ENCODE measurements around the gene TCEANC2.
A peak's percentile ranks its signal among the peaks of the same experiment; 100 is the strongest.
"Not testable (repeated sequence)": the region's sequence is repeated elsewhere in the genome, so short reads cannot be mapped to it uniquely, and the experiment has no call there.

TCEANC2 gene

DNA sequence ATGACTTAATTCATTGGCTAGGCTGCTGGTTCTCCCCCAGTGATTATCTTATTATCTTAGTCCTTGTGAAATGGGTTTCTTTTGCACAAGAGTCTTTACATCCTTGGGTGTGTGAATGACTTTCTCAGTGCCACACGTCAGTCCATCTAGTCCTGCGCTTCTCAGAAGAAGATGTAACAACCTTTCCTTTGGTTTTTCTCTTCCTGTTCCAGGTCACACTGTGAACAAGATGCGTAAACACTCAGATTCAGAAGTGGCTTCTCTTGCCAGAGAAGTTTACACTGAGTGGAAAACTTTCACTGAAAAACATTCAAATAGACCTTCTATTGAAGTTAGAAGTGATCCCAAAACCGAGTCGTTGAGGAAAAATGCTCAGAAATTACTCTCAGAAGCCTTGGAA is 35.0 kb downstream of the TCEANC2 start:
- DNase-seq, result no peak

DNA sequence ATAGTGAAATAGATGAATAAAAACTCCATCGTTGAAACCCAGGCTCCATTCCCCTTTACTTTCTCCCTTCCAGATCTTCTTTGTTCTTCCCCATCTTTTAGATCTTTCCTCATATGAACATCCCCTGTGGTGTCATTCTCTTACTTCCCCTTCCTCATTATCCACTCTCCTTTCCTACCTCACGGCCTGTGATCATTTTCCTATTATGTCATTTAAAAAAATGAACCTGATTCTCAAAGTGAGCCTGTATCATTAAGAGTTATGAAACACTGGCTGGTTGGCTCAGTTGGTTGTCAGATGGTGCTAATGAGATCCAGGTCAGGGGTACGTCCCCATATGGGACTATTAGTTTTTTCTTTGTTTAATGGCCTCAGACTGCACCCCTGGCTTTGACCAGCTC is 38.3 kb downstream of the TCEANC2 start:
- no peak for DNase-seq

DNA sequence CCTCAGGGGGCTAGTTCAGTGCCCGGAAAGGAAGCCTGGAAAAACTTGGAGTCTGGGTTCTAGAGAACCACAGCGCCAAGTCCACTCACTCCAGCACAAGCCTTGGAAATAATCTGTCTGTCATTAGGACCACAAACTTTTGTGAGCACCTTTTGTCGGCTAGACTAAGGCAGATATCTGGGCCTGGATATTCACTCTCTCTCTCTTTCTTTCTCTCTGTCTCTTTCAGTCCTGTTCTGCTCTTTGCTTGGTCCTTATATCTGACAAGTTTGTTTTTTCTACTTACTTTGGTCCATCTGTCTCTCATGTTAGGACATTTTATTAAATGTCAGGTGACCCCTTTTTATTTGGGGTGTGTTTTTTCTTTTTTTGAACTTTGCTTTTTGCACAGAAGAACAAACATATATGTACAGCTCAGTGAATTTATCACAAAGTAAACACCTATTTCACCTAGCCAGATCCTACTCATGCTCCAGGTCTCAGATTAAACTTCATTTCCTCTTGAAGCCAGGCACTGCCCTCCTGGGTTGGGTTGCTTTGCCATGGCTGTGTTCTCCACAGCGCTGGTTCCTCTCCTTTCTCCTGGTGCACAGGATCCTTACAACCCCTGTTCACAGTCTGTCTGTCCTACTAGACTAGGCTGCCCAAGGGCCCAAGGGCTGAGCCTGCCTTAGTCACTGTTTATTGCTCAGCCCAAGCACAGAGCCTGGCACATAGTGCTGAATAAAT is 40.8 kb downstream of the TCEANC2 start:
- no peak for DNase-seq

DNA sequence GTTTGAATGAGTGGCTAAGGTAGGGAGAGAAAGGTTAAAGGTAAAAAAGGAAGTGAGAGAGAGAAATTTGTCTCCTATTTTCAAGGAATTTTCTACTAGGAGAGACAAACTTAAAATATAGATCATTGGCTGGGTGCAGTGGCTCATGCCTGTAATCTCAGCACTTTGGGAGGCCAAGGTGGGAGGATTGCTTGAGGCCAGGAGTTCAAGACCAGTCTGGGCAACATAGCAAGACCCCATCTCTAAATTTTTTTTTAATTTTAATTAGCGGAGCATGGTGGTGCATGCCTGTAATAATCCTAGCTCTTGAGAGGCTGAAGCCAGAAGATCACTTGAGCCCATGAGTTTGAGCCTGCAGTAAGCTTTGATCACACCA is 41.3 kb downstream of the TCEANC2 start:
- not testable (repeated sequence) for DNase-seq

DNA sequence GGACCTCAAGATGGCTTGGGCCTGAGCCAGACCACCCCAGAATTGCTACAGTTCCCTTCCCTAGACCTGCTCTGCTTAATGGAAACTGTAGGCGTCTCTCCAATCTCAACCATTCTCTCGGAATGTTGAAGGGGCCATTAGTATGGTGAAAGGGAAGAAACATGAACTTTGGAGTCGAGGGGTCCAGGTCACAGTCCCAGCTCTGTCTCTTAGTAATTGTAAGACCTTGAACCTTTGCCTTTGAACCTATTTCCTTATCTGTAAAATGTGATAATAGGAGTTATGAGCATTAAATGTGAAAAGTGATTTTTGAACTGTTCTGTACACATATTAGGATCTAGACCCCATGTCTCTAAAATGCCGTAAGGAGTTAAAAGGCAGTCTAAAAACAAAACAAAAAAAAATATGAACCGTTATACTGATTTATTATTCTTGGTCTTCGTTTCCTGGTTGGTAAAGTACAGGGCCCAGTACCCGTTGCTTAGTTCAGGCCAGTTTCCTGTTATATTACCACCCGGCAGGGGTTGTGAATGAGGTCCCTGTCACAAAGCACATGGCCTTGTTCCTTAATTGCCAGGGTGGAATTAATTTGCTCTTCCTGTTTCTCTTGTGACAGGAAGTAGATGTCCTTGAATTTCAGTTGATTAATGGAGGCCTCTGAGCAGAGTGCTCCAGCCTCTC is 42.3 kb downstream of the TCEANC2 start:
- no peak for DNase-seq

DNA sequence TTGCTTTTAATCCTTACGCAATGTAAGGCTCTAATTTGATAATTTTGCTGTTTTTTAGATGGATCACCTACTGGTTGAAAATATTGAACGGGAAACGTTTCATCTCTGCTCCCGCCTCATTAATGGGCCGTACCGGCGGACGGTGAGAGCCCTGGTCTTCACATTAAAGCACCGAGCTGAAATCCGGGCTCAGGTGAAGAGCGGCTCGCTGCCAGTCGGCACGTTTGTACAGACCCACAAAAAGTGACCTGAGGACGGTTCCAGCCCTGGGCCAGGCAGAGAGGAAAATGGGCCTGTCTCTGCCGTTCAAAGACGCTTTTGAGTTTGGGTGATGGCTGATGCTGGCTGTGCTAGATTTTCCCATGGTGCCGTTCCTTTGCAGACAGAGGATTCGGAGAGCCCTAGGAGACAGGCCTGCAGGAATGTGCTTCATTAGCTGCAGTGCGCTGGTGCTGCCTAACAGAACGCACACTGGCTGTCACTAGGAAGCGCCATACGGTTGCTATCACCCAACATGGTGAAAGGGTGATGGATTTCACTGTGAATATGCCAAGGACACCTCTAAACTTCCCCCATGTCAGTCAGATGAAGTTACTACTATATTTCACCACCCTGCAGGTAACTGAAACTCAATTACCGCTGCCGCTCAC is 42.9 kb downstream of the TCEANC2 start:
- no peak for DNase-seq

DNA sequence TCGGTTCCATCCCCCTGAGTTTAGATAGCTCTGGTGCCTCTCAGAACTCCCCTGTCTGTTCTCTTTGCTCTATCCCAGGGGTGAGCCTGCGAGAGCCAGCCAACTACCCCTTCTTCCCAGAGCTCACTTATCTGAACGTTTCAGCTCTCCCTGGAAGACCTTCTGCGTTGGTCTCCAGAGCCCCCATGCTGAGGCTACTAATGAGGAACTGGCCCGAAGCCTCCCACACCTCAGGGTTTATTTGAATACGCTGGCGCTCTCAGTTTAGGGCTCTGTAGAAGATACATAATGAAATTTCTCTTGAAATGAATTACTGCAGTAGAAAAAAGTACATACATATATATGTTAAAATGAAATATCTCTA is 43.5 kb downstream of the TCEANC2 start:
- no peak for DNase-seq

DNA sequence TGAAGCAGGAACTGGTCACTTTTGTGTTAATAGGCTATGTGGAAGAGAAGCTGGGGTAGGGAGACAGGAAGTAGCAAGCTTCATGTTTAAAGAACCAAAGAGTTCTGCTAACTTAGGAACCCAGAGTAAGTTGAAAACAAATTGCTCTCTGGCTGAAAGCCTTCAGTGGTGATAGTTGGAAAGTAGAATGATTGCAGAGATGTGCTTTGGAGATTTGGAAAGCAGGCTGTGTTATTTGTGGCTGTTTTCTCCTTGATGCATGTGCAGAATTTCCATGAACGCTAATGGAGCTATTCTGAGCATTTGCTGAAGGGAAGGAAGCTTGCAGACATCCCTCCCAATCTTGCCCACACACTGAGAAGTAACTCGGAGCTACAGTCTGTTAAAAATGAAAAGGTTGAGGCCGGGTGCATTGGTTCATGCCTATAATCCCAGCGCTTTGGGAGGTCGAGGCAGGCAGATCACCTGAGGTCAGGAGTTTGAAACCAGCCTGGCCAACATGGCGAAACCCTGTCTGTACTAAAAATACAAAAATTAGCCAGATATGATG is 45.7 kb downstream of the TCEANC2 start:
- no peak for DNase-seq

DNA sequence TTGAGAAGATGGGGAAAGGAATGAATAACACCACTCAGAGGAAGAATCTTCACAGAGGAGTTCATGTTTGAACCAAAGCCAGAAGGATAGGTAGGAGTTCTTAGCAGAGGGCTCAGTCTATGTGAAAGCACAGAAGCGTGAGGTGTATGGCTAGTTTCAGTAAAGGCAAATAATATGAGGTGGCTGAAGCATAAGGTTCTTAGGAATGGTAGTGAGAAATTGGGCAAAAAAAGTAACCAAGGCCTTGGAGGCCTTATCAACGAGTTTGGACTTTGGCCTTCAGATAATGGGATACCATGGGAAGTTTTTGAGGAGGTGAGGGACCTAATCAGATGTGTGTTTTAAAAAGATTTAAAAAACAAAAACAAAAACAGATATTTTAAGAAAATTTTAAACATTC is 47.1 kb downstream of the TCEANC2 start:
- no peak for DNase-seq

DNA sequence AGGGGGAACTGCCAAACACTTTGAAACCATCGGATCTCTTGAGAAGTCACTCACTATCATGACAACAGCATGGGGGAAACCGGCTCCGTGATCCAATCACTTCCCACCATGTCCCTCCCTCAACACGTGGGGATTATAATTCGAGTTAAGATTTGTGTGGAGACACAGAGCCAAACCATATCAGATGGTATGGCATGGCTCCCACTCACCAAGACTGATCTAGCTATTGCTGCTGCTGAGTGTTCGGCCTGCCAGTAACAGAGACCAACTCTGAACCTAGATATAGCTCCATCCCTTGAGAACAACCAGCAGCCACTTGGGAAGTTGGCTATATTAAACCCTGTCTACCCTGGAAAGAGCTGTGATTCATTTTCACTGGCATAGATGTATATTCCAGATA is 50.0 kb downstream of the TCEANC2 start:
- no peak for DNase-seq

DNA sequence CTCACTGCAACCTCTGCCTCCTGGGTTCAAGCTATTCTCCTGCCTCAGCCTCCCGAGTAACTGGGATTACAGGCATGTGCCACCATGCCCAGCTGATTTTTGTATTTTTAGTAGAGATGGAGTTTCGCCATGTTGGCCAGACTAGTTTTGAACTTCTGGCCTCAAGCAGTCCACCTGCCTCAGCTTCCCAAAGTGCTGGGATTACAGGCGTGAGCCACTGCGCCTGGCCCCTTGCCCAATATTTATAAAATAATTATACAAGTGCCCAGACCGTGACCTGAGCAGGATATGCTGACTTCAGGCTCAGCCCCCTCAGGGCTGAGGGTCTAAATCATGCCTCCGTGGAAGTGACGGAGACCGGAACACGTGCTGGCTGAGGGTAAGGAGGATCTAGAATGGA is 51.2 kb downstream of the TCEANC2 start:
- DNase-seq, result not testable (repeated sequence)

DNA sequence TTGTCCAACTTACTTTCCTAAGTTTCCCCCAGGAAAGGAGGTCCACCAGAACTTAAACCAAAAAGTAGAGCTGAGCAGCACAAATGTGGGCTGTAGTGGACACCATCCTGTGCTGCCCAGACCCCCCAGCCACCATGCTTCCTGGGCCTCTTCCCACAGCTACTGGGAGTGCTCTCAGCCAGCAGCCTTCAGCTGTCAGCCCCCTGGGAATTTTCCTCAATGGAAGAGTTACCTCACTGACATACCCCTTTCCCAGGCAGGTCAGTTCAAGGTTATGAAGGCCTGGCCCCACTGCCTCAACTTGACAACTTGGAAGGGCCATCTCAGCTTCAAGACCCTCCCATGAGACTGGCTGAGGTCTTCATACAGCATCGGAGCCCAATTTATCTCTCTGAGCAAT is 51.7 kb downstream of the TCEANC2 start:
- DNase-seq, result no peak

DNA sequence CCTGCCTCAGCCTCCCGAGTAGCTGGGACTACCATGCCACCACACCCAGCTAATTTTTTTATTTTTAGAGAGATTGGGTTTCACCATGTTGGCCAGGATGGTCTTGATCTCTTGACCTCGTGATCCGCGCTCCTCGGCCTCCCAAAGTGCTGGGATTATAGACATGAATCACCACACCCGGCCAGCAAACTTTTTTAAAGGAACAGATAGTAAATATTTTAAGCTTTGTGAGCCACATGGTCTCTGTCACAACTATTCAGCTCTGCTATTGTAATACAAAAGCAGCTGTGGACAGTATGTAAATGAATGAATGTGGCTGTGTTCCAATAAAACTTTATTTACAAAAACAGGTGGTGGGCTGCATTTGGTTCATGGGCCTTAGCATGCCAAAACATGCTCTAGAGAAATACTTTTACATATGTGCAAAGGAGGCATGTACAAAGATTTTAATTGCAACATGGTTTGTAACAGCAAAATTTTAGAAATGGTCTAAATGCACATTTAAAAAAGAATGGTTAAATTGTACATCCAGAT is 52.4 kb downstream of the TCEANC2 start:
- DNase-seq, result no peak

DNA sequence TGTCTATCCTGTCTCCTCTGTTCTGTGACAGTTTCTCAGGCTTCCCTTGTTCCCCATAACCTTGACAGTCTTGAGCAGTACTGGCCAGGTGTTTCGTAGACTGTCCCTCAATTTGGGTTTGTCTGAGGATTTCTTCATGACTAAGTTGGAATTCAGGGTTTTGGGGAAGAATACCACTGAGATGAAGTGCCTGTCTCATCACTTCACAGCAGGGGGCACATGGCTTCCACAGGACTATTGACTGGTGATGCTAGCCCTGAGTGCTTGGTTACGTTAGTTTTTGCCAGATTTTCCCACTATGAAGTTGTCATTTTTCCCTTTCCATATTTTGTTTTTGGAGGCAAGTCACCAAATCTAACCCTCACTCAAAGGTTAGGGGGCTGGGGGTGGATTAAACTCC is 53.7 kb downstream of the TCEANC2 start:
- DNase-seq, result peak; percentile 67

DNA sequence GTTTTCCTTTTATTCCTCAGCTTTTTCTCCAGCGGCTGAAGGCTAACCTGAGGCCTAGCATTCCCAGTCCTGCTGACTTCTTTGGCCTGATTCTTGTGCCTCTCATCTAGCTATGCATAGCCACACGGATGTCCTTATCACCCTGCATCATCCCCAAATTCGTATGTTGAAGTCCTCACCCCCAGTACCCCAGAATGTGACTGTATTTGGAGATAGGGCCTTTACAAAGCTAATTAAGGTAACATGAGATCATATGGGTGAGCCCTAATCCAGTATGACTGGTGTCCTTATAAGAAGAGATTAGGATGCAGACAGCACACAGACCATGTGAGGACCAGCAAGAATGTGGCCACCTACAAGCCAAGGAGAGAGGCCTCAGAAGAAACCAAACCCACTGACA is 54.7 kb downstream of the TCEANC2 start:
- DNase-seq, result no peak

DNA sequence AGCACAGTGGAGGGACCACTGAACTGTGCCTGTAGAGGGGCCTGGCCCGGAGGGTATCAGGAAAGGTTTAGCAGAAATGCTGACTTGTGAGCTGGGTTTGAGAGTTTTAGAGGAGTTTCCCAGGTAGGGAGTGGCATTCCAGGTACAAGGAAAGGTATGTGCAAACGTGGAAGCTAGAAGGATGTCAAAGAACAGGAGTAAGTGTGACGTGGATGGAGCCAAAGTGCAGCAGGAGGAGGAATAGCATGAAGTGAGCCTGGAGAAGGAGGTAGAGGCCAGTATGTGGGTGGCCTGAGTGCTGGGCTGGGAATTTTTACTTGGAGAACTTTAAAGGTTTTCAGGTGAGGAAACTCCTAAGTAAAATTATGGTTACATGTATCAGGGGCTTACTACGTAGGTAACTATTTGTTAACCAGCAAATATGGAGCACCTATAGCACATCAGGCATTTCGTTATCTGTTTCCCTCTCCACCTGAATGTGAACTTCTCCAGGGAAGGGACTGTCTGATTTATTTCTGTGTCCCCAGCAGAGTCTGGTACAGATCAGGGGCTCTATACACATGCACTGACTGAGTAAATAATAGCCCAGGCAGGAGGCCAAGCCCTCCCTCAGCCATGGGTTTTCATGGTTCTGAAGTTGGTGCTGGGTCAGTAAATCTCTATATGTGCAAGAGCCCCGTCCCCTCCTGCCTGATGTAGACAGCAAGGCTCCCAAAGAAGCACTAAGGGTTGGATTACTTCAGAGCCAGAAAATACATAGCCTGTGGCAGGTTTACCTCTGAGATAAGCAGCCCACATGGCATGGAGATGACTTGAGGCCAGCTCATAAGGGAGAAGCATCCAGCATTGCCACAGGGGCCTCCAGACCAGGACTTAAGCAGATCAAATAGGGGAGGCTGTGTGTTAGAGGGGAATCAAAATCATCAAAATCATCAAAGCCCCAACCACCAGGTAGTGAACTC is 56.0 kb downstream of the TCEANC2 start:
- no peak for DNase-seq

DNA sequence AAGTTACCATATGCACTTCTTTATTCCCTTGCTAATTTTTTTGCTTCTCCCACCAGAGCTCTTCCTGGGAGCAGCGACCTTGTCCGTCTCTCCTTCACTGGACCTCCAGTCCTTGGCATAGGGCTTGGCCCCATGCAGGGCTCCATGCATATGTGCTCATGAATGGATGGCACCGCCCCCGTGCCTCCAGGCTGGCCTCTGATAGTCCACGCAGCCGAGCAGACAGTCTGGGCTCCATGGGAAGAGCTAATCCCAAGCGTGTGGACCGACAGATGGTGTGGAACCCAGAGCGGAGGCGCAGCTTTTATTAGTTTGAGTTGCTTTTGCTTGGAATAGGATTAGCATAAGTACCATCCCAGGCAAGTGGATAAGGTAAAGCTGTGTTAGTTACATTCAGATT is 57.6 kb downstream of the TCEANC2 start:
- no peak for DNase-seq

DNA sequence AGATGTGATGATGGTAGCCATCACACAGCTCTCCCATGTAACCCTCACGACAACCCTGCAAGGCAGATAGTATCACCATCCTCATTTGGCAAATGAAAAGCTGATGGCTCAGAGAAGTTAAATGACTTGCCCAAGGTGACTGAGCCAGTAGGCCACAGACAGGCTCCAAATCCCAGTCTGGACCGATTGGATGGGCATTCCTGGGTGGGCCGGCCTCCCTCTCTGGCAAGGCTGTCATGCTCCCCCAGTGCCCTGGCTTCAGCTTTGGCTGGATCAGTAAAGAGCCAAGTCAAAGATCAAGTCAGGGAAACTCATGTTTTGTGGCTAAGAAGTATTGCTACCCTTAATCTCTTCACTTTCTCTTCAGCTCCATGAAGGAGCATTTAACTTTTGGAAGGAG is 58.2 kb downstream of the TCEANC2 start:
- DNase-seq, result no peak

DNA sequence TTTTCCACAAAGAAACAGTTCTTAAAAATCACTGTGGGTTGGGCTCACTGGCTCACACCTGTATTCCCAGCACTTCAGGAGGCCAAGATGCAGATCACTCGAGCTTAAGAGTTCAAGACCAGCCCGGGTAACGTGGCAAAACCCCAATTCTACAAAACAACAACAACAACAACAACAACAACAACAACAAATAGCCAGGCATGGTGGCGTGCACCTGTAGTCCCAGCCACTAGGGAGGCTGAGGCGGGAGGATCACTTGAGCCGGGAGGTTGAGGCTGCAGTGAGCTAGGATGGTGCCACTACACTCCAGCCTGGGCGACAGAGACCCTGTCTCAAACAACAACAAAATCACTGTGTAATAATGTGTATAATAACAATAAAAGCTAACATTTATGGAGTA is 58.6 kb downstream of the TCEANC2 start:
- DNase-seq, result no peak

DNA sequence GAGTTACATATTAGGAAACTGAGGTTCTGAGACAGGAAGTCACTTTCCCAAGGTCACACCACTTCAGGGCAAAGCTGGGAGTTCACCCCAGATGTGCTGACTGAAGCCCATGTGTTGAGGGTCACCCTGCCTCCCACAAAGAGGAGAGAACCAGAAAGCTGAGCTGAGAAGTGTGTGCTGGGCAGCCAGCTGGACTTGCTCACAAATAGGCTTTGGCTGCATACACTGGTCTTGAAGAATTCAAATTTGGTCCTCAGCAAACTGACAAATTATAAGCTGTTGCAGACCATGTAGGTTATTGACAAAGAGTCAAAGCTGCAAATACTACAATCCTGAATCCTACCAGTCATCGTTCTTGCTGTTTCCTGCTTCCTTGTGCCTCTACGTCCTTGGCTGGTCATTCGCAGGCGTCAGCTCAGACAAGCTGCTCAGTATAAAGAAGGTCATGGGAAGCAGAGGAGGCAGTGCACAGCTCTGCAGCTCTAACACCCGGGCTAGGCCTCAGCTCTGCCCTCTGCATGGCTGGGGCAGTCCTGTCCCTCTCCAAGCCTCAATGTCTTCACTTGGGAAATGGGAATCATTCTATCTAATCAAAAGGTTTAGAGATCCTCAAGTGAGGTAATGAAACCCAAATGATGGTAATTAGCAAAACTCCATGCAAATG is 59.4 kb downstream of the TCEANC2 start:
- DNase-seq, result no peak

DNA sequence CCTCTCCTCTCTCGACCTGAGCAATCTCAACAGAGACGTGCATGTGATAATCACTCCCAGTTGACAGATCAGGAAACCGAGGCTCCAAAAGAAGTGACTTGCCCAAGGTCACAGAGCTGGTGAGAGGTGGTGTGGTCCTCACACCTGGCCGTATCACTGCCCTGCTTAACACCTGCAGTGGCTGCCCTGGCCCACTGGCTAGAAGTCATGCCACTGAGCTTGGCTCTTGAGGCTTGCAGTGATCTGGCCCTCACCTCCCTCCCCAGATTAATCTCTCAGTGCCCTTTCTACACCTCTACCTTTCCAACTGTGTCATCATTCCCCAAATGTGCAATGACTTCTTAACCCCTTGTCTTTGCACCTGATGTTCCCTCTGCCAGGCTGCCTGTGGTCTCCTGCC is 60.6 kb downstream of the TCEANC2 start:
- no peak for DNase-seq

DNA sequence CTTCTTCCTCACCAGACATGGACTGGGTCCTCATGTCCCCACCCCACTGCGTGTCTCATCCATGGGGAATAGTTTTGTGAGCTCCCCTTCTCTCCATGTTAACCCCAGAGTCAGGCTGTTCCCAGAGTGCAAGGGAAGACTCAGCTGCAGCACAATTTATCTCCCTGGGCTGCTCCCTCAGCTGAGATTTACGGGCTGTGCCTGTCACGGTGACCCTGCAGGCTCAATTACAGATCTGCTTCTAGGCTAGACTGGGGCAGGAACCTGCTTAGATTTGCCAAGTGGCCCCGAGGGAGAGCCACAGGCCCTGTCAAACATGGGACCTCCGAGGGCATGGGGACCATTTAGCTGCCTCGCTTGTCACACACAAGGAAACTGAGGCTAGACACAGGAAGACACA is 61.5 kb downstream of the TCEANC2 start:
- DNase-seq, result no peak
